ENCODE results near the gene PDHX.

PDHX gene

GRCh38 chr11:34960277-34960676, 43.9 kb downstream of the PDHX start:
- Mint-ChIP-seq H3K36me3 (peaks cover 34% of the 10 kb centered on the region), H3K9me3 (no peaks in the 10 kb centered on the region), H3K27me3 (no peaks in the 10 kb centered on the region), H3K4me3 (no peak overlapping the region), H3K4me1 (peaks cover 7% of the 10 kb centered on the region), H3K27ac (no peak overlapping the region)
- no peak for ATAC-seq

GRCh38 chr11:34962034-34962433, 45.6 kb downstream of the PDHX start:
- no peak for ATAC-seq
- no peaks in the 10 kb centered on the region for H3K27me3 Mint-ChIP-seq
- H3K27ac Mint-ChIP-seq, result no peak overlapping the region
- H3K4me1 Mint-ChIP-seq, result peaks cover 7% of the 10 kb centered on the region
- H3K4me3 Mint-ChIP-seq, result no peak overlapping the region
- no peaks in the 10 kb centered on the region for H3K9me3 Mint-ChIP-seq
- H3K36me3 Mint-ChIP-seq, result peaks cover 41% of the 10 kb centered on the region

- peaks cover 7% of the 10 kb centered on the region for H3K4me1 Mint-ChIP-seq
- peaks cover 48% of the 10 kb centered on the region for H3K36me3 Mint-ChIP-seq
- H3K4me3 Mint-ChIP-seq, result no peak overlapping the region
- no peaks in the 10 kb centered on the region for H3K9me3 Mint-ChIP-seq
- no peaks in the 10 kb centered on the region for H3K27me3 Mint-ChIP-seq
- no peak overlapping the region for H3K27ac Mint-ChIP-seq
- ATAC-seq, result no peak
Measured at GRCh38 chr11:34963351-34963750, 46.9 kb downstream of the PDHX start.

- Mint-ChIP-seq H3K4me1 (no peaks in the 10 kb centered on the region), H3K27ac (no peak overlapping the region), H3K9me3 (no peaks in the 10 kb centered on the region), H3K36me3 (peaks cover 45% of the 10 kb centered on the region), H3K27me3 (no peaks in the 10 kb centered on the region), H3K4me3 (no peak overlapping the region)
- ATAC-seq, result no peak
Measured at GRCh38 chr11:34964610-34965331, 48.4 kb downstream of the PDHX start.

- H3K9me3 Mint-ChIP-seq, result no peaks in the 10 kb centered on the region
- no peaks in the 10 kb centered on the region for H3K4me1 Mint-ChIP-seq
- no peak for ATAC-seq
- H3K27ac Mint-ChIP-seq, result no peak overlapping the region
- no peak overlapping the region for H3K4me3 Mint-ChIP-seq
- no peaks in the 10 kb centered on the region for H3K27me3 Mint-ChIP-seq
- H3K36me3 Mint-ChIP-seq, result peaks cover 64% of the 10 kb centered on the region
Measured at GRCh38 chr11:34968862-34969261, 52.4 kb downstream of the PDHX start.

GRCh38 chr11:34970033-34970432, 53.6 kb downstream of the PDHX start:
- H3K9me3 Mint-ChIP-seq, result no peaks in the 10 kb centered on the region
- H3K36me3 Mint-ChIP-seq, result peaks cover 70% of the 10 kb centered on the region

GRCh38 chr11:34970480-34970879, 54.1 kb downstream of the PDHX start:
- peaks cover 5% of the 10 kb centered on the region for H3K4me1 Mint-ChIP-seq
- no peaks in the 10 kb centered on the region for H3K9me3 Mint-ChIP-seq
- H3K4me3 Mint-ChIP-seq, result no peak overlapping the region
- peaks cover 71% of the 10 kb centered on the region for H3K36me3 Mint-ChIP-seq
- no peak for ATAC-seq
- no peak overlapping the region for H3K27ac Mint-ChIP-seq
- H3K27me3 Mint-ChIP-seq, result no peaks in the 10 kb centered on the region

More at GRCh38 chr11:34970033-34970432, 53.6 kb downstream of the PDHX start:
- Mint-ChIP-seq H3K27me3 (no peaks in the 10 kb centered on the region), H3K4me3 (no peak overlapping the region), H3K4me1 (peaks cover under 1% of the 10 kb centered on the region), H3K27ac (no peak overlapping the region)
- ATAC-seq, result no peak

- H3K4me3 Mint-ChIP-seq, result no peak overlapping the region
- peaks cover 6% of the 10 kb centered on the region for H3K4me1 Mint-ChIP-seq
- no peak overlapping the region for H3K27ac Mint-ChIP-seq
- H3K9me3 Mint-ChIP-seq, result no peaks in the 10 kb centered on the region
- H3K36me3 Mint-ChIP-seq, result peaks cover 76% of the 10 kb centered on the region
- no peaks in the 10 kb centered on the region for H3K27me3 Mint-ChIP-seq
- ATAC-seq, result no peak
Measured at GRCh38 chr11:34971928-34972327, 55.5 kb downstream of the PDHX start.

GRCh38 chr11:34972366-34972765, 55.9 kb downstream of the PDHX start:
- H3K36me3 Mint-ChIP-seq, result peaks cover 72% of the 10 kb centered on the region
- no peak for ATAC-seq
- H3K4me3 Mint-ChIP-seq, result no peak overlapping the region
- no peaks in the 10 kb centered on the region for H3K27me3 Mint-ChIP-seq
- peaks cover 6% of the 10 kb centered on the region for H3K4me1 Mint-ChIP-seq
- H3K27ac Mint-ChIP-seq, result no peak overlapping the region
- H3K9me3 Mint-ChIP-seq, result no peaks in the 10 kb centered on the region

GRCh38 chr11:34972892-34973291, 56.5 kb downstream of the PDHX start:
- H3K4me3 Mint-ChIP-seq, result no peak overlapping the region
- H3K9me3 Mint-ChIP-seq, result no peaks in the 10 kb centered on the region
- no peak overlapping the region for H3K27ac Mint-ChIP-seq
- peaks cover 67% of the 10 kb centered on the region for H3K36me3 Mint-ChIP-seq
- ATAC-seq, result no peak
- peaks cover 6% of the 10 kb centered on the region for H3K4me1 Mint-ChIP-seq
- H3K27me3 Mint-ChIP-seq, result no peaks in the 10 kb centered on the region

GRCh38 chr11:34975482-34975881, 59.1 kb downstream of the PDHX start:
- no peak for ATAC-seq
- Mint-ChIP-seq H3K9me3 (peaks cover under 1% of the 10 kb centered on the region), H3K4me3 (no peak overlapping the region), H3K27me3 (no peaks in the 10 kb centered on the region), H3K4me1 (peaks cover 6% of the 10 kb centered on the region), H3K27ac (no peak overlapping the region), H3K36me3 (peaks cover 65% of the 10 kb centered on the region)

GRCh38 chr11:34976496-34977088, 60.2 kb downstream of the PDHX start:
- no peak overlapping the region for H3K27ac Mint-ChIP-seq
- ATAC-seq, result no peak
- peaks cover 67% of the 10 kb centered on the region for H3K36me3 Mint-ChIP-seq

GRCh38 chr11:34977089-34977912, 60.9 kb downstream of the PDHX start:
- Mint-ChIP-seq H3K36me3 (peaks cover 67% of the 10 kb centered on the region), H3K27me3 (no peaks in the 10 kb centered on the region), H3K27ac (no peak overlapping the region), H3K9me3 (peaks cover 2% of the 10 kb centered on the region), H3K4me1 (peaks cover 6% of the 10 kb centered on the region), H3K4me3 (no peak overlapping the region)
- ATAC-seq, result no peak

More at GRCh38 chr11:34976496-34977088, 60.2 kb downstream of the PDHX start:
- no peaks in the 10 kb centered on the region for H3K27me3 Mint-ChIP-seq
- peaks cover 2% of the 10 kb centered on the region for H3K9me3 Mint-ChIP-seq
- peaks cover 6% of the 10 kb centered on the region for H3K4me1 Mint-ChIP-seq
- H3K4me3 Mint-ChIP-seq, result no peak overlapping the region

- H3K4me1 Mint-ChIP-seq, result peaks cover 6% of the 10 kb centered on the region
- peaks cover 2% of the 10 kb centered on the region for H3K9me3 Mint-ChIP-seq
- ATAC-seq, result no peak
- H3K27ac Mint-ChIP-seq, result no peak overlapping the region
- H3K36me3 Mint-ChIP-seq, result peaks cover 67% of the 10 kb centered on the region
- no peak overlapping the region for H3K4me3 Mint-ChIP-seq
- no peaks in the 10 kb centered on the region for H3K27me3 Mint-ChIP-seq
Measured at GRCh38 chr11:34978236-34979191, 62.1 kb downstream of the PDHX start.

- no peak for ATAC-seq
- peaks cover 2% of the 10 kb centered on the region for H3K9me3 Mint-ChIP-seq
- no peak overlapping the region for H3K4me3 Mint-ChIP-seq
- peaks cover 10% of the 10 kb centered on the region for H3K4me1 Mint-ChIP-seq
- H3K27ac Mint-ChIP-seq, result no peak overlapping the region
- H3K36me3 Mint-ChIP-seq, result peaks cover 66% of the 10 kb centered on the region
- H3K27me3 Mint-ChIP-seq, result no peaks in the 10 kb centered on the region
Measured at GRCh38 chr11:34984514-34984913, 68.1 kb downstream of the PDHX start.

Data from stimulated activated memory B cell treated with anti-CD40 and anti-IgM and Interleukin-4, amounts not matched to agents 10 μg/mL and 1 μg/mL and 100 μg/mL, for 72 hours (primary cell).